CD4-positive, alpha-beta T cell treated with Interleukin-6 for 4 hours (primary cell): ENCODE data around the gene KCNK6.

Source experiments
- DNase-seq: peaks from one replicate; pipeline ENCODE4 v3.0.0-alpha.2; 2020; ENCODE audit warnings: mixed read lengths

KCNK6 gene

DNA sequence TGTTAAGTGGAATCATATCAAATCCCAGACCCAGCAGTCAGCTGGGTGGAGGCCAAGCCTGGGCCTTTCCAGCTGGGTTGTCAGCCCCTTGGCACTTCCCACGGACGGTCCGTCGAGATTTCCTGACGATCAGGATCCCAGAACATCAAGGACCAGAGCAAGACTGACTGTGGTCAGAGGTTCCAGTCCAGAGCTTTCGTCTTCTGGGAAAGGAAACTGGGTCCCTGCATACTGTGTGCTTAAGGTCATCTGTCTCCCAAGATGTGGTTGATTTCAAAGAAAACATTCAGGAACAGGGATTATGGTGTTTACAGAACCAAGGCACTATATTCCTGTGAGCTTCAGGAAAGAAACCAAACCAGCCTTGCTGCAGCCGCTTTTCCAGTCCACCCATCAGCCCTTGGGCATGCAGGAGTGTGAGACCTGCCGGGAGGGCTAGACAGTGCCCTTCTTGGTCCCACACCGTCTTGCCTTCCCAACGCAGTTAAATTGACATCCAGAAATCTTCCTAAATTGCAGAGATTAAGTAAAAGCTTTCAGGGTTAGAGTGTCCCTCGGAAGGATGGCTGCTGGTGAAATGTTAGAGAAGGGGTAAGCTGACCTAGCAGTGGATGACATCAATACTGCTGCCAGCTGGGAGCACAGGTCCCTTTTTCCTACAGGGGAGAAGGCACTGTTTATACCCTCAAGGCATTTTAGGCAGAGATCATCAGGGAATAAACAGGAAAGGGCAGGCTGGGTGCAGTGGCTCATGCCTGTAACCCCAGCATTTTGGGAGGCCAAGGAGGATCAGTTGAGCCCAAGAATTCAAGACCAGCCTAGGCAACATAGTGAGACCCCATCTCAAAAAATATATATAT, 20.6 kb upstream of the KCNK6 start:
- no peak for DNase-seq

DNA sequence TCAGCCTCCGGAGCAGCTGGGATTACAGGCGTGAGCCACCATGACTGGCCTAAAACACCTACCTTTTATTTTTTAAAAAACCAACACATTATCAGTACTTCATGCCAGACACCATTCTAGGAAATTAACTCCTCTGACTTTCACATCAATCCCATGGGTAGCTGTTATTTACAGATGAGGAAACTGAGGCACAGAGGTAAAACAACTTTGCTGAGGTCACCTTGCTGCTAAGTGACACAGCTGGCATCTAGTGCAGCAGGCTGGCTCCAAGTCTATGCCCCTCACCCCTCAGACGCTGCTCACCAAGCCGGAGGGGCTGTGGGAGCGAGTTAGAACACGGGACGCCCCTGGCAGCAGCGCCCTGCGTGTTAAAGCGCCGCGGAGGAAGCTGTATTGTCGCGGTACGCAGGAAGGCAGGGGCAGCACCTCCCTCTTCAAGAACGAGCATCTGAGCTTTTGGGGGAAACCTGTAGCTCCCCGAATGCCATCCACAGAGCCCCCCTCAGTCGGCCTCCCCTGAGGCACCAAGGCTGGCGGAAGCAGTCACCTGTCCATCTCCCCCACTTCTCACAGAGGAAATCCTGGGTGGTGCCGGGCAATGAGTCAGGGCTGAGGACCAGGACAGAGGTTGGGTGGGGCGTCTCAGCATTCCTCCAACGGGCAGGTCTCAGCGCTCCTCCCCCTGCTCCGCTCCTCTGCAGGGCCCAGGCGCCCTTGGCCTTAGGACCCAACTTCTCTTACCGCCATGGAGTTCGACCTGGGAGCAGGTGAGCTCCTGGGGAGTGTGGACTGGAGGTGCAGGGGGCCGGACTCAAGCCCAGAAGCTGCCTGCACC, 15.9 kb upstream of the KCNK6 start, which contains the start of gene C19orf33:
Gene C19orf33, plus strand, starts transcription at position 735 of the 835 bp plus-strand sequence. Its CDS starts 11 bp downstream, at position 746.
- no peak for DNase-seq

DNA sequence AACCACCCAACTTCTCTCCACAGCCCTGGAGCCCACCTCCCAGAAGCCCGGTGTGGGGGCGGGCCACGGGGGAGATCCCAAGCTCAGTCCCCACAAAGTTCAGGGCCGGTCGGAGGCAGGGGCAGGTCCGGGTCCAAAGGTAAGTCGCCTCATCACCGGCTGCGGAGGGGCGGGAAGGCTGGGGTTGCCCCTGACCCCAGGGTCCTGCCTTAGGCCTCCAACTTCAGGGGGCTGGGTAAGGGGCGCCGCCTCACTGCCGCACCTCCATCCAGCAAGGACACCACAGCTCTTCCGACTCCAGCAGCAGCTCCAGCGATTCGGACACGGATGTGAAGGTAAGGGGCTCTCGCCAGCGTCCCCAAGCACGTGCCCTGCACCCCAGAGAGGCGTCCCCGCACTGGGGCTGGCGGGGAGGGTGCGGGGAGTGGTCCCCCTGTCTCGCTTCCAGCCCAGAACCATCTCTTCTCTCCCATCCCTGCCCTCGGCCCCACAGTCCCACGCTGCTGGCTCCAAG, 15.2 kb upstream of the KCNK6 start:
- DNase-seq = no peak

DNA sequence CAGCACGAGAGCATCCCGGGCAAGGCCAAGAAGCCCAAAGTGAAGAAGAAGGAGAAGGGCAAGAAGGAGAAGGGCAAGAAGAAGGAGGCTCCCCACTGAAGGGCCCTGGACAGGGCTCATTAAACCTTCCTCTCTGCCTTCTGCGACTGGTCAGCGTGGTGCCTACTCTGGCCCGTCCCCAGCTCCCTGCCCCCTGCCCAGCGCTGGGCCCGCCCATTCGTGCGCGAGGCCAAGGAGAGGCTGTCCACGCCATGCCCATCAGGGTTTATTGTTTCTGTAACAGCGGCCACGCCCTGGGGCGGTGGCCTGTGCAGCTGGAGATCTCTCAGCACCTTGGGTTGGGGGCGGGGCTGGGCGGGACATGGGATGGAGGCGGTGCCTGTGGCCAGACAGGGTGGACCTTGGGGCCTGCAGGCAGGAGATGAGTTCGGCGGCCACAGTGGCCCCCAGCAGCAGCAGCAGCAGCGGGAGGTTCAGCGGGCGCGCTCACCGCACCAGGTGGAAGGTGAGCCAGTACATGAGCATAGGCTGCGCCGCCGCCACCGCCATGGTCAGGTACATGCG, 14.7 kb upstream of the KCNK6 start:
- no peak for DNase-seq

DNA sequence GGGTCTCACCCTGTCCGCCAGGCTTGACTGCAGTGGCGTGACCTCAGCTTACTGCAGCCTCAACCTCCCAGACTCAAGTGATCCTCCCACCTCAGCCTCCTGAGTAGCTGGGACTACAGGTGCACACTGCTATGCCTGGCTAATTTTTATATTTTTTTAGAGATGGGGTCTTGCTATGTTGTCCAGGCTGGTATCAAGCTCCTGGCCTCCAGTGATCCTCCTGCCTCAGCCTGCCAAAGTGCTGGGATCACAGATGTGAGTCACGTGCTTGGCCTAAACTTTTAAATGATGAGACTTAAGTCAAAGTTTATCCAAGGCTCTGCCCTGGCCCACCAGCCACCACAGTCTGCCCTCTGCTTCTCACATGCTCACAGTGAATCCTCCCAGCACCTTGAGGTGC, 13.4 kb upstream of the KCNK6 start:
- DNase-seq = no peak

DNA sequence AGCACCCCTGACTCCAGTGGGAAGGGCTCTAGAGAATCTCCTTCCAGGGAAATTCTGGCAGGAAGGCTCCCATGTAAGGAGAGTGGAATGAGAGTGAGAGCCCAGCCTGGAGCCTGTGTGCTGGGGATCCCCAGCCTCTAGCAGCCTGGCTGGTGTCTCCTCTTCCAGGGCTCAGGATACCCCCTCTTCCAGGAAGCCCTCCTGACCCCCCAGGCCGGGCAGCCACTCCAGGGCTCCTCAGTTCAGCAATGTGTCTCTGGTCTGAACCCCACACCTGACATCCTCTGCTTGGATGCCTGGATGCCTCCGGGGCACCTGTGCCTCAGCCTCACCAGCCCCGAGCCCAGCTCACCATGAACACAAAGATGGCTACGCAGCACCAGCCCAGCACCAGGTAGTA, 12.6 kb upstream of the KCNK6 start:
- DNase-seq = no peak

DNA sequence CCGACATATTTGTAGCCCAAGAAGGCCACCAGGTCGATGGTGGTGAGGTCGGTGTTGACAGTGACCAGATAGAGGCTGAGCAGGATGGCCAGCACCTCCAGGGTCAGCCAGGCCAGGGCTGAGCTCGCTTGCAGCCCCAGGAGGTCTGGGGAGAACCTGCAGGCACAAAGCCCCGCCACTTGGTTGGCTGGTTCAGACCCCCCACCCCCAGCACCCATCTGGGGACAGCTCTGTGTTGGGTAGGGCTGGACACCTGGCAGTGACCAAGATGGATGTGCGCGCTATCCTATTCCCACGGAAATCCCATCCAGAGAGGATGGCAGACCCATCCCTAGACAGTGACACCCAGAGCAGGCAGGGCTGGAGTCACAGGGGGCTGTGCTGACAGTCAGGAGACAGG, 12.0 kb upstream of the KCNK6 start:
- DNase-seq = no peak

DNA sequence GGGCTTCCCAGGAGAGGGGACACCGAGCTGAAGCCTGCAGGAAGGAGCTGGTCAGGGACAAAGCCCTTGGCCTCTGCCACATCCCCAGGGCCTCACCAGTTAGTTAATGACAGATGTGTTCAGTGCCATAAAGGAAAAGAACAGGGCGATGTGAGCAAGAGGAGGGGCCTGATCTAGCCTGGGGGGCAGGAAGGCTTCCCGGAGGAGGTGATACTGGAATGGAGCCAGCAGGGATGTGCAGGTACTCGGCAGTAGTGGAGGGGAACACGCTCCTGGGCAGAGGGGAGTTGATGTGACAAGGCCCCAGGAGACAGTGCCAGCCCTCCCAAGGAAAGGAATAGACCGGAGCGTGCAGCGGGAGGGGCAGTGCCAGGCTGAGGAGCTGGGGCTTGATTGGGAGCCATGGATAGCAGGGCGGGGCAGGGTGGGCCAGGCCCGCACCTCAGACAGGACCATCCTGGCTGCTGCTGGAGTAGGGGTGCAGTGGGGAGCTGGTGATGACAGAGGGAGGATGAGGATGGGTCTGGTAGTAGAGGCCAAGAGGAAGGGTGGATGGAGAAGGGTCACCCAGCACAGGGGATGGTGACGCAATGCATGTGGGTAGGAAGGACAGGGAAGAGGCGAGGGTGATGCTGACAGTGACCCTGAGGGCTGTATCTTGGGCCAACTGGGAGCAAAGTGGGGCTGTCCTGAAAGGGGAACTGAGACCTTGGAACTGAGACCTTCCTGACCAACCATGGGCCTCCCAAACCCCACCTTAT, 11.5 kb upstream of the KCNK6 start:
- DNase-seq = no peak

DNA sequence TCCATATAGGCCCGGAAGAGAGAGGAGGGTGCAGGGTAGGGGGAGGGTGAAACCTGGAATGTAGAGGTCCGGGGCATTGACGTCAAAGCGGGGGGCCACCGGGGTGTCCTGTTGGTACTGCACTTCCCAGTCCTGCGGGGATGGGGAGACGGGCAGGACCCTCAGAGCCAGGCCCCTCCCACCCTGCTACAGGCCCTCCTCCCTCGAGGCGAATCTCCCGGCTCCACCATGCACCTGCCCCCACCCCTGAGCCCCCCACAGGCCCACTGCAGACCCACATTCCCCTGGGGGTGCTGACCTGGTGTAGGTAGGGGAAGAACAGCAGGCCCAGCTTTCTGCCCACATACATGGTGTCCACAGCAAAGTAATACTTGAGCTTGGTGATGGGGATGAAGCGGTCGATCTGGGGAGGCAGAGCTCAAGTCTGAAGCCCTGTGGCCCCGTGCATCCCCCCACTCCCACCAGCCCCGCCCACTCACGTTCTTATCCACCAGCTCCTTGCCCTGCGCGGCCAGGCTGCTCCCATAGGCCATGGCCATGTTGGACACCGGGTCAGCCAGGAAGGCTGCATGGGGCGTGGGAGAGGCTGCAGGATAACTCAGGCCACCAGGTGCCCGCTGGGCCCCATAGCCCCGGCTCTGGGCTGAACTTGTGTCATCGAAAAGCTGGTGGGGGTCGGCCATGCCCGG, 10.6 kb upstream of the KCNK6 start:
- no peak for DNase-seq

DNA sequence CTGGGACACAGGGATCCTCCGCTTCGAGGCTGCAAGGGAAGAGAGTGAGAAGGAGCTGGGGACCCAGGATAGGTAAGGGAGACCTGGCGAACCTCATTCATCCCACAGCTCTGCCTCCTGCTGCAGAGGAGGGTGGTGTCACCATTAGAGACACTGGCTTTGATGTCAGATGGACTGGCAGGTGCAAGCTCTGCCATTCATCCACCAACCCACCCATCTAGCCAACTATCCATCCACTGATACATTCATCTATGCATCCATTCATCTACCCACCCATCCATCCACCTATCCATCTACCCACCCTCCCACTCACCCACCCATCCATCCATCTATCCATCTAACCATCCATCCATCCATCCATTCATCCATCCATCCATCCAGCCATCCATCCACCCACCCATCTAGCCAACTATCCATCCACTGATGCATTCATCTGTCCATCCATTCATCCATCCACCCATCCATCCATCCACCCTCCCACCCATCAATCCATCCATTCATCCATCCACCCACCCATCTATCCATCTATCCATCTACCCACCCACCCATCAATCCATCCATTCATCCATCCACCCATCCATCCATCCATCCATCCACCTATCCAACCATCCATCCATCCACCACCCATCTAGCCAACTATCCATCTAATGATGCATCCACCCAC, 9.9 kb upstream of the KCNK6 start:
- DNase-seq = no peak

DNA sequence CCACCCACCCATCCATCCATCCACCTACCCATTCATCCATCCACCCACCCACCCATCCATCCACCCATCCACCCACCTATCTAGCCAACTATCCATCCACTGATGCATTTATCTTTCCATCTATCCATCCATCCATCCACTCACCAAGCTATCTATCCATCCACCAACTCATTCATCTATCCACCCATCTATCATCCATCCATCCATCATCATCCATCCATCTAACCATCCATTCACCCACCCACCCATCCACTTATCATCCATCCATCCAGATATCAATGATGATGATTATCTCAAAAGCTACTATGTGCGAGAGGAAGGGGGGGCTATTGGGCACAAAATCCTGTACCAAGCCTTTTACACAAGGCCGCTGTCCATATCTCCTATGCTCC, 9.4 kb upstream of the KCNK6 start:
- DNase-seq = no peak

DNA sequence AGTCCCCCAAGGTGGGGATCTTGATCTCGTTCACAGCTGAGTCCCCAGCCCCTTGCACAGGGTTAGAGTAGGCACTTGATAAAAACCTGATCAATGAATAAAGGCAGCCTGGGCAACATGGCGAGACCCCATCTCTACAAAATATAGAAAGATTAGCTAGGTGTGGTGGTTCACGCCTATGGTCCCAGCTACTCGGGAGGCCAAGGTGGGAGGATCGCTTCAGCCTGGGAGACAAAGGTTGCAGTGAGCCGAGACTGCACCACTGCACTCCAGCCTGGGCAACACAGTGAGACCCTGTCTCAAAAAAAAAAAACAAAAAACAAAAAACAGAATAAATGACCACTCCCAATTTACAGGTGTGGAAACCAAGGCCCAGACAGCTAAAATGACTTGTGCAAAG, 8.7 kb upstream of the KCNK6 start:
- DNase-seq = no peak

DNA sequence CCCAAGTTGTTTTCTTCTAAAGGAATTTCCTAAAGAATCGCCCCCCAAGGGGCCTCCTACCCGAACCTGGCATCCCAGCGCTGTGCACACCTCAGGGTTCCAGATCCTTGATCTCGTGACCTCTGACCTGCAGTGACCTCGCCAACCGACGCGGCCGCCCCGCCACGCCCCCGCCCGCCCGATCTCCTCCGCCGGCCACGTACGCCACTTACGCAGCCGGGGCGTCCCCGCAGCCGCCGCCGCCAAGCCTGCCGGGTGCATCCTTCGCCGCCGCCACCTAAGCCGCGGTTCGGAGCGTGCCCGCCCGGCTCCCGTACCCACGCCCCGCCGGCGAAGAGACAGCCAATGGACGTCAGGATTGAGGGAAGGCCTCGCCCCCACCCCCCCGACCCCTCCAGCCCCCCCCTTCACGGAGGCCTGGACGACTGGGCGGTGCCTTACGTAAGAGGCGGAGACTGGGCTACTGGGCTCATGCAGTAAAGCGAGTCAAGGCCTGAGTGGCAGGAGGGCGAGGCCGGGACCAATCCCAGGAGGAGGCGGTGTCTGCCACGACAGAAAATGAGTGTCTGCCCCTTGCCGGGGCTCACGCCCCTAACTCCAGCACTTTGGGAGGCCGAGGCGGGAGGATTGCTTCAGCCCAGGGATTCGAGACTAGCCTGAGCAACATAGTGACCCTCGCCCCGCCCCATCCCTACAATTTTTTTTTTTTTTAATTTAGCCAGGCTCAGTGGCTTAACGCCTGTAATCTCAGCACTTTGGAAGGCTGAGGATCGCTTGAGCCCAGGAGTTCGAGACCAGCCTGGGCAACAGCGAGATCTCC, 3.8 kb upstream of the KCNK6 start, which contains the start of gene YIF1B:
Gene YIF1B, minus strand, starts transcription at position 291 of the 820 bp plus-strand sequence. Its CDS starts 30 bp downstream, at position 261.
- DNase-seq = peak; percentile 99

DNA sequence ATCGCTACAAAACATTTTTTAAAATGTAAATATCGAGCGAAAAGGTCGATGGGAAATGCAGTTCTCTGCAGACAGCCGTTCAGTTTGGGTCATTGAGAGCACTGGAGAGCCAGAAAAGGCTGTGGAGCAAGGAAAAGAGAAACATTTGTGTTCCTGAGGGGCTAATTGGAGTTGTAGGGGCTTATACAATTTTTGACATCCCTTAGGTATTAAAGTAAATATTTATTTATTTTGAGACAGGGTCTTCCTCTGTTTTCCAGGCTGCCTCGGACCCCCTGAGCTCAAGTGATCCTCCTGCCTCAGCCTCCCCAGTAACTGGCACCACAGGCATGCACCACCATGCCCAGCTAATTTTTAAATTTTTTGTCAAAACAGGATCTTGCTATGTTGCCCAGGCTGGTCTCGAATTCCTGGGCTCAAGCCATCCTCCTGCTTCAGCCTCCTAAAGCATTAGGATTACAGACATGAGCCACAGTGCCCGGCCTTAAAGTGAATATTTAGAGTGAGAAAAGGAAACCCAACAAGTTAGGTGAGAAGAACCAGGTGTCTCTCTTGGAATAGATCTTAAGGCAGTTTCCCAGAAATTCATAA, 3.1 kb upstream of the KCNK6 start:
- no peak for DNase-seq

DNA sequence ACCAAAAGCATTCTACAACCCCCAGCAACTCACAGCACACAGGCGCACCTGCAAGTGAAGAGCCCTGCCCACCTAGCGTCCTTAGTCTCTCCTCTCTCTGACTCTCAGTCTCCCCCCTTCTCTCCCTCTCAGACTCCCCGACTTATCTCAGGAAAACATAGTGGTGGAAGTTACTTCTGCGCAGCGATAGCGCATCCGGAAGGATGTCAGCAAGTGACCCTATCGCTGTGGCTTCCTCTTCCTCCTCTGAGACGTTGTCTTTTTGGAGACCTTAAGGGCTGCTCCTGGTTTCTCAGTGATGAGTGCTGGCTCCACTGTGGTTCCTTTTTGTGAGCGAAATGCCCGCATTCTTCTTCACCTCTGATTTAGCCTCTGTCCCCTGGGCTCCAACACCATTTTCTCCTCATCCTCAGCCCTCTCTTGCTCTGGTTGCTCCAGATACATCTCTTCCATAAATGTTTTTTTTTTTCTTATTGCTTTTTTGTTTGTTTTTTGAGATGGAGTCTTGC, 2.5 kb upstream of the KCNK6 start:
- peak; percentile 58 for DNase-seq

DNA sequence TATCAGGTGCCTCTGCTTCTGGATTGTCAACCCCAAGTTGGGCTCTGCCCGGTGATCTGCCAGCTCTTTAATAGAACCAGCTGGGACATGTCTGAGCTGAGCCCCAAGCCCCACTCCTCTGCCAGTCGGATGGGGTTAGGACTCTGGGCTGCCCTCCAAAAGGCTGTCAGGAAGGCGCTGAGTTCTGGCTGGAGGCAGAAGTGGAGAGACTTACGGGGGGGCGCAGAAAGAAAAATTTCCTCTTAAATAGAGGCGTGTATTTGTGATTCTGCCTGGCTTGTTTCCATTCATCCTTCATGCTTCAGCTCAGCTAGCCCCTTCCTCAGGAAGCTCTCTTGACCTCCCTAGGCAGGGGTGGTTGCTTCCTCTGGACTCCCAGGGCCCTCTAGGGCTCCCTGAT, 985 bp upstream of the KCNK6 start:
- no peak for DNase-seq

DNA sequence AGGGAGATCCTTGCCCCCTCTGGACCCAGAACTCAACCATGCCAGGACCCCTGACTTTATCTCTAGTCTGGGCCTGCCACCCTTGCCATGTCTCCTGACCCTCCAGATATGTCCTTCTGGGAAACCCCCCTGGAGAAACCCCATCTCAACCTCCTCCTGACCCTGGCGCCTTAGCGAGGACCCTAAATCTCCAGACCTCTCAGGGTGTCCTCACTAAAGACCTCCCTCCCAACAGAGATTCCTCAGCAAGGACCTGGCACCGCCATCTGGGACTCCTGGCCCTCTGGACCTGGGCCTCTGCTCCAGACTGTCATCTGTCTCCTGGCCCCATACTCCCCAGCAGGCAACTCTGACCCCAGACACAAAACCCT, 1.3 kb downstream of the KCNK6 start:
- DNase-seq = no peak

DNA sequence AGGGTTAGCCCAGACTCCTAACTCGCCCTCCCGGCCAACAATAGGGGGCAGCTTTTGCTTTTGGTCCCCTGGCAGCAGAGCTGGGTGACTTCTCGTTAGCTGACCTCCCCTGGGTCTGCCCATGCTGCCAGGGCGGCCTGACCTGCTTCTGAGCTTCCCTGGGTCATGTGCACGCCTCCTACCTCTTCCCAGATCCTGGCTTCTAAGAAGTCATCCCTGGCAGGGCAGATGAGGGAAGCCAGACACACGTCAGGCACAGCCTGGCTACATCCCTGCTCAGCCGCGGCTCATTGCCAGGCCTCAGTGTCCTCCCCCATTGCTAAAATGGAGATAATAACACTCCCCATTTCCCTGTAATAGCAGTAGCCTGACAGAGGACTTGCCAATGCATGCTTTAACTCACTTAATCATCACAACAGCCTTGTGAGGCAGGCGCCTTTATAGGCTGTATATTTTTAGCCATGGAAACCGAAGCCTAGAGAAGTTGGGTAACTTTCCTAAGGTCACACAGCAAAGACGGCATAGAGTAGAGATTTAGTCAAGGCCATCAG, 2.1 kb downstream of the KCNK6 start:
- DNase-seq = no peak

DNA sequence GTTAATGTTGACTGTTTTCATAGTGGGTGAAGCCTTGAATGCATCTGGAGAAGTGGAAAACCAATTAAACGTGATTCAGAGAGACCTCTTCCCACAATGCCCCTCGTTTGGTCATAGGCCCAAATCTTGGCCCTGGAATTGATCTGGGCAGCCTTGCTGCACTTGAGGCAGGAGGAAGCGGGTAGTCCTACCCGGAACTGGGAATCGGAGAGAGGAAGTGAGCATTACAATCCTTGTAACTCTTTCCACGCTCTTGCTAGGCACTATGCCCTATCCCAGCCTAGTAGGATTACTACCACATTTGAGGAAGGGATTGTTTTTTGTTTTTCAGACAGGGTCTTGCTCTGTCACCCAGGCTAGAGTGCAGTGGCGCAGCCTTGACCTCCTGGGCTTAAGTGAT, 3.6 kb downstream of the KCNK6 start:
- DNase-seq = no peak

DNA sequence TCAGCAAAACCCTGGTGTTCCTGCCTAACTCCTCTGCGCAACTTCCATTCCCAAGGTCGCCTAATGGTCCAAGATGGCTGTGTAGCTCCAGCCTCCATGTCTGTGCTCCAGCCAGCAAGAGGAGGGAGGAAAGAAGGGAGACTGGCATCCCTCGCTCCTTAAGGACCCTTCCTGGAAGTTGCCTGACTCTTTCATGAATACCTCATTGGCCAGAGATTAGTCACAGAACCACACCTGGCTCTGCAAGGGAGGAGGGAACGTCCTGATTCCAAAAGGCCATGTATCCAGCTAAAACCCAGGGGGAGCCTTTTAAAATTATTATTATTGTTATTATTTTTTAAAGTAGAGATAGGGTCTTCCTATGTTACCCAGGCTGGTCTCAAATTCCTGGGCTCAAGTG, 4.8 kb downstream of the KCNK6 start:
- no peak for DNase-seq
